Neural cell (in vitro differentiated cells): ENCODE results near the gene SLC29A4. TPM values are rescaled to one million over a fixed set of nuclear protein-coding genes. Genes with fewer than 3 reads are reported as not detected.

Experiments
- H2AFZ ChIP-seq: fragments of 200-600, 300-800 bp; sonication (generic), shearing (Covaris generic); 2 replicates; pipeline ENCODE4 v1.6.0; 2014; ENCODE audit warnings: low read depth, mild to moderate bottlenecking, antibody characterized with exemption, low read length, moderate library complexity
- H3F3A ChIP-seq: fragments of 200-600 bp; shearing (Covaris generic); 2 replicates; pipeline ENCODE4 v1.6.1; 2016; ENCODE audit warnings: mild to moderate bottlenecking, moderate library complexity, mixed read lengths, antibody characterized with exemption, low read length; ENCODE audit not compliant: insufficient read depth, poor library complexity, severe bottlenecking
- H3K27ac ChIP-seq: fragments of 200-600, 300-800 bp; sonication (generic), shearing (Covaris generic); 2 replicates; pipeline ENCODE4 v1.5.1; 2014; ENCODE audit warnings: mild to moderate bottlenecking, low read length, moderate library complexity
- H3K27me3 ChIP-seq: fragments of 300-800, 200-600 bp; sonication (generic), shearing (Covaris generic); 2 replicates; pipeline ENCODE4 v1.6.0; 2014; ENCODE audit warnings: mild to moderate bottlenecking, low read depth, low read length, moderate library complexity; ENCODE audit not compliant: insufficient read depth
- H3K36me3 ChIP-seq: fragments of 300-800, 200-600 bp; sonication (generic), shearing (Covaris generic); 2 replicates; pipeline ENCODE4 v1.5.1; 2014; ENCODE audit warnings: mild to moderate bottlenecking, antibody characterized with exemption, low read length, moderate library complexity; ENCODE audit not compliant: insufficient read depth
- H3K4me2 ChIP-seq: fragments of 300-800, 200-600 bp; sonication (generic), shearing (Covaris generic); 2 replicates; pipeline ENCODE4 v1.6.0; 2014; ENCODE audit warnings: mild to moderate bottlenecking, low read length
- H3K4me3 ChIP-seq: fragments of 300-800, 200-600 bp; sonication (generic), shearing (Covaris generic); 2 replicates; pipeline ENCODE4 v1.5.1; 2014; ENCODE audit warnings: mild to moderate bottlenecking, low read length, moderate library complexity
- H3K79me2 ChIP-seq: fragments of 200-600 bp; shearing (Covaris generic); replicated peaks from 2 replicates; pipeline ENCODE4 v1.6.0; 2014; ENCODE audit warnings: mild to moderate bottlenecking, low read length, moderate library complexity; ENCODE audit not compliant: insufficient read depth
- H3K9ac ChIP-seq: fragments of 300-800, 200-600 bp; sonication (generic), shearing (Covaris generic); 2 replicates; pipeline ENCODE4 v1.6.1; 2016; ENCODE audit warnings: mild to moderate bottlenecking, low read length, mixed read lengths
- H3K9me2 ChIP-seq: fragments of 200-600 bp; shearing (Covaris generic); 2 replicates; pipeline ENCODE4 v1.6.1; 2016; ENCODE audit warnings: mild to moderate bottlenecking, low read length, mixed read lengths; ENCODE audit not compliant: insufficient read depth
- H3K9me3 ChIP-seq: fragments of 200-600, 300-800 bp; sonication (generic), shearing (Covaris generic); 2 replicates; pipeline ENCODE4 v1.6.1; 2016; ENCODE audit warnings: mild to moderate bottlenecking, mixed run types, low read length, moderate library complexity, mixed read lengths
- H4K20me1 ChIP-seq: fragments of 200-600 bp; shearing (Covaris generic); 2 replicates; pipeline ENCODE4 v1.6.1; 2016; ENCODE audit warnings: mild to moderate bottlenecking, mixed run types; ENCODE audit not compliant: insufficient read depth
- CTCF ChIP-seq: fragments of 450-650 bp; IDR thresholded peaks from 2 replicates; pipeline ENCODE4 v1.5.1; 2014; ENCODE audit warnings: antibody characterized with exemption, mild to moderate bottlenecking, moderate library complexity; ENCODE audit not compliant: poor library complexity, severe bottlenecking
- EP300 ChIP-seq: fragments of 450-650 bp; conservative IDR thresholded peaks from 2 replicates; pipeline ENCODE4 v1.6.1; 2014; ENCODE audit warnings: antibody characterized with exemption, mild to moderate bottlenecking, moderate library complexity; ENCODE audit not compliant: poor library complexity, severe bottlenecking
- EZH2 ChIP-seq: fragments of 200-600, 300-800 bp; shearing (Covaris generic), sonication (generic); IDR thresholded peaks from 2 replicates; pipeline ENCODE4 v1.6.1; 2014; ENCODE audit warnings: antibody characterized with exemption, low read length, borderline replicate concordance, mild to moderate bottlenecking; ENCODE audit not compliant: insufficient read depth, poor library complexity, severe bottlenecking
- MXI1 ChIP-seq: fragments of 450-650 bp; conservative IDR thresholded peaks from 2 replicates; pipeline ENCODE4 v1.6.1; 2014; ENCODE audit warnings: antibody characterized with exemption, mild to moderate bottlenecking; ENCODE audit not compliant: poor library complexity, severe bottlenecking
- POLR2AphosphoS5 ChIP-seq: IDR thresholded peaks from 2 replicates; pipeline ENCODE4 v1.6.1; 2012
- RAD21 ChIP-seq: fragments of 450-650 bp; conservative IDR thresholded peaks from 2 replicates; pipeline ENCODE4 v1.6.1; 2014; ENCODE audit warnings: antibody characterized with exemption, mild to moderate bottlenecking, moderate library complexity
- SMC3 ChIP-seq: fragments of 450-650 bp; conservative IDR thresholded peaks from 2 replicates; pipeline ENCODE4 v1.6.1; 2014; ENCODE audit warnings: antibody characterized with exemption, mild to moderate bottlenecking, moderate library complexity; ENCODE audit not compliant: poor library complexity
- TAF1 ChIP-seq: IDR thresholded peaks from 2 replicates; pipeline ENCODE4 v1.6.1; 2012; ENCODE audit warnings: low read depth
- polyA plus RNA-seq: library from polyadenylated mRNA; depleted of rRNA; stranded (reverse); fragments of >200 nt; gene quantifications from 2 replicates; pipeline ENCODE4 v1.2.3, GENCODE V29; 2014
- TF ChIP-seq, protein P1 (sequence below): IDR thresholded peaks from 2 replicates; pipeline ENCODE4 v1.6.1; 2012; ENCODE audit warnings: borderline replicate concordance

SLC29A4 gene
- polyA plus RNA-seq, 1 donor from 2014 or later, result 32.4 TPM

DNA sequence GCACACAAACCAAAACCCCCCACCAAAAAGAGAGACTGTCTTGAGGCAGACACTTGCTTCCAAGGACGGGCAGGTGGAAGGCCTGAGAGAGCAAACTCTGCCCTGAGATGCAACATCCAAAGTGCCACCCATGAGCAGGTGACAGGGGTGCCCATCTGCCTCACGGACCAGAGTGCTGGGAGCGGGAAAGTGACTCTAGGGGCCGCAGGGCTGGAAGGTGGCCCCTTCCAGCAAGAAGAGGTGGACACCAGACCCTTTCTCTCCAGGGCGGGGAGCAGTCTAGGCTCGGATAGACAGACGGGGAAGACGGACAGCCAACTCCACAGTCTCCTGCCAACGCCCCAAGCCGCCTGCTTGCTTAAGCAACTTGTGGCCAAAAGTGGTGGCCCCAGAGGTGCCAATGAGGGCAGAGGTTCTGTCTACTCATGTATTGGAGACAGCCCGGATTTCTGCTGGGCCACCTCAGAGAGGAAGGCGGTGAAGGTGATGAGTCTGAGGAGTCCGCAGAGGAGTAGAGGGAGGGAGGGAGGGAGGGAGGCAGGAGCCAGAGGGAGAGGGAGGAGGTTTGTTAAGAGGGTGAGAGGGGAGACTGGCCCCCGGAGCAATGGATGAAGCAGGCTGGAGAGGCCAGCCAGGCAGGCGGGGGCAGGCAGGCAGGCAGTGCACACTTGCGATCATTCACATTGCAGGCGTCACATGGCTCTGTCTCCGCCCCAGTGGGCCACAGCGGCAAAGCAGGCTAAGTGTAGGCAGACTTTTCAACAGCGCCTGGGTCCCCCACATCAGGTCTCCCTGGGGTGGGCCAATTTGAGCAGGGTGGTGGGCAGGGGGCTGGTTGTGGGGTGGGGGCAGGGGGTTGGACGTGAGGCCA lies 65.6 kb downstream of the SLC29A4 start:
- H3K4me2 ChIP-seq, result no peak overlapping the region
- peaks cover 21% of the 10 kb centered on the region for H3K36me3 ChIP-seq
- H3K9me2 ChIP-seq, result no peaks in the 10 kb centered on the region
- H3K9ac ChIP-seq, result no peak overlapping the region
- H3K27ac ChIP-seq, result no peak overlapping the region
- no peak overlapping the region for H3K4me3 ChIP-seq
- H3K27me3 ChIP-seq, result no peaks in the 10 kb centered on the region
- peaks cover 10% of the 10 kb centered on the region for H4K20me1 ChIP-seq
- H3K79me2 ChIP-seq, result peaks cover 43% of the 10 kb centered on the region
- H3K9me3 ChIP-seq, result no peaks in the 10 kb centered on the region
- no peaks in the 10 kb centered on the region for H3F3A ChIP-seq
- no peak overlapping the region for H2AFZ ChIP-seq
- TF ChIP-seq MXI1, result no peak
- no peak for TF ChIP-seq SMC3
- TF ChIP-seq EP300, result no peak
- no peak for TF ChIP-seq TAF1
- TF ChIP-seq EZH2, result no peak
- no peak for TF ChIP-seq POLR2AphosphoS5
- TF ChIP-seq CTCF, result no peak
- TF ChIP-seq, protein P1, sequence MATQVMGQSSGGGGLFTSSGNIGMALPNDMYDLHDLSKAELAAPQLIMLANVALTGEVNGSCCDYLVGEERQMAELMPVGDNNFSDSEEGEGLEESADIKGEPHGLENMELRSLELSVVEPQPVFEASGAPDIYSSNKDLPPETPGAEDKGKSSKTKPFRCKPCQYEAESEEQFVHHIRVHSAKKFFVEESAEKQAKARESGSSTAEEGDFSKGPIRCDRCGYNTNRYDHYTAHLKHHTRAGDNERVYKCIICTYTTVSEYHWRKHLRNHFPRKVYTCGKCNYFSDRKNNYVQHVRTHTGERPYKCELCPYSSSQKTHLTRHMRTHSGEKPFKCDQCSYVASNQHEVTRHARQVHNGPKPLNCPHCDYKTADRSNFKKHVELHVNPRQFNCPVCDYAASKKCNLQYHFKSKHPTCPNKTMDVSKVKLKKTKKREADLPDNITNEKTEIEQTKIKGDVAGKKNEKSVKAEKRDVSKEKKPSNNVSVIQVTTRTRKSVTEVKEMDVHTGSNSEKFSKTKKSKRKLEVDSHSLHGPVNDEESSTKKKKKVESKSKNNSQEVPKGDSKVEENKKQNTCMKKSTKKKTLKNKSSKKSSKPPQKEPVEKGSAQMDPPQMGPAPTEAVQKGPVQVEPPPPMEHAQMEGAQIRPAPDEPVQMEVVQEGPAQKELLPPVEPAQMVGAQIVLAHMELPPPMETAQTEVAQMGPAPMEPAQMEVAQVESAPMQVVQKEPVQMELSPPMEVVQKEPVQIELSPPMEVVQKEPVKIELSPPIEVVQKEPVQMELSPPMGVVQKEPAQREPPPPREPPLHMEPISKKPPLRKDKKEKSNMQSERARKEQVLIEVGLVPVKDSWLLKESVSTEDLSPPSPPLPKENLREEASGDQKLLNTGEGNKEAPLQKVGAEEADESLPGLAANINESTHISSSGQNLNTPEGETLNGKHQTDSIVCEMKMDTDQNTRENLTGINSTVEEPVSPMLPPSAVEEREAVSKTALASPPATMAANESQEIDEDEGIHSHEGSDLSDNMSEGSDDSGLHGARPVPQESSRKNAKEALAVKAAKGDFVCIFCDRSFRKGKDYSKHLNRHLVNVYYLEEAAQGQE, result no peak
- no peak for TF ChIP-seq RAD21

GRCh38 chr7:5349005-5349380 lies 66.2 kb downstream of the SLC29A4 start:
- H3K36me3 ChIP-seq, result peaks cover 15% of the 10 kb centered on the region
- no peak overlapping the region for H3K27ac ChIP-seq
- H3K4me3 ChIP-seq, result no peak overlapping the region

More at GRCh38 chr7:5349005-5349380, 66.2 kb downstream of the SLC29A4 start:
- Histone ChIP-seq H3K9me3 (no peaks in the 10 kb centered on the region), H2AFZ (no peak overlapping the region), H3F3A (no peaks in the 10 kb centered on the region), H3K9ac (no peak overlapping the region), H3K27me3 (no peaks in the 10 kb centered on the region), H3K79me2 (peaks cover 48% of the 10 kb centered on the region), H3K9me2 (no peaks in the 10 kb centered on the region), H3K4me2 (no peak overlapping the region), H4K20me1 (peaks cover 10% of the 10 kb centered on the region)
- TF ChIP-seq SMC3 (no peak), CTCF (no peak), EZH2 (no peak), RAD21 (no peak), EP300 (no peak), TAF1 (no peak), MXI1 (no peak)
- TF ChIP-seq, protein P1, result no peak
